Loucy (cell line): ENCODE measurements around the gene NPRL2.

Experiments
- H2AFZ ChIP-seq: fragments of 200-600 bp; sonication (generic); 2 replicates; pipeline ENCODE4 v1.6.0; 2016; ENCODE audit warnings: antibody characterized with exemption, mild to moderate bottlenecking, low read length, moderate library complexity
- H3F3A ChIP-seq: fragments of 200-600 bp; 2 replicates; pipeline ENCODE4 v1.6.0; 2016; ENCODE audit warnings: antibody characterized with exemption, low read depth, mild to moderate bottlenecking
- H3K27me3 ChIP-seq: fragments of 200-600 bp; sonication (generic); 2 replicates; pipeline ENCODE4 v1.6.1; 2014; ENCODE audit warnings: low read length, mild to moderate bottlenecking; ENCODE audit not compliant: insufficient read depth, poor library complexity, severe bottlenecking
- H3K36me3 ChIP-seq: fragments of 200-600 bp; sonication (generic); 2 replicates; pipeline ENCODE4 v1.6.1; 2016; ENCODE audit warnings: low read length; ENCODE audit not compliant: insufficient read depth
- H3K4me1 ChIP-seq: fragments of 200-600 bp; sonication (generic); 2 replicates; pipeline ENCODE4 v1.5.1; 2014; ENCODE audit warnings: low read length, mild to moderate bottlenecking; ENCODE audit not compliant: insufficient read depth, poor library complexity, severe bottlenecking
- H3K4me2 ChIP-seq: fragments of 200-600 bp; sonication (generic); 2 replicates; pipeline ENCODE4 v1.6.0; 2014; ENCODE audit warnings: antibody characterized with exemption, low read length, low read depth, mild to moderate bottlenecking; ENCODE audit not compliant: poor library complexity, severe bottlenecking
- H3K4me3 ChIP-seq: fragments of 200-600 bp; sonication (generic); 2 replicates; pipeline ENCODE4 v1.5.1; 2014; ENCODE audit warnings: low read length, mild to moderate bottlenecking, mixed read lengths; ENCODE audit not compliant: poor library complexity, severe bottlenecking
- H3K79me2 ChIP-seq: fragments of 200-600 bp; sonication (generic); 2 replicates; pipeline ENCODE4 v1.6.1; 2014; ENCODE audit warnings: low read length; ENCODE audit not compliant: insufficient read depth
- H3K9ac ChIP-seq: fragments of 200-600 bp; sonication (generic); 2 replicates; pipeline ENCODE4 v1.6.0; 2014; ENCODE audit warnings: mild to moderate bottlenecking, low read depth, low read length, moderate library complexity; ENCODE audit not compliant: poor library complexity, severe bottlenecking
- H3K9me2 ChIP-seq: fragments of 200-600 bp; sonication (generic); replicated peaks from 2 replicates; pipeline ENCODE4 v1.6.1; 2016; ENCODE audit warnings: low read depth, low read length, mixed read lengths
- H3K9me3 ChIP-seq: fragments of 200-600 bp; sonication (generic); 2 replicates; pipeline ENCODE4 v1.6.1; 2014; ENCODE audit warnings: mild to moderate bottlenecking, antibody characterized with exemption, low read length, low read depth; ENCODE audit not compliant: insufficient read depth
- H4K20me1 ChIP-seq: fragments of 200-600 bp; sonication (generic); 2 replicates; pipeline ENCODE4 v1.6.0; 2014; ENCODE audit warnings: antibody characterized with exemption, low read length, mild to moderate bottlenecking; ENCODE audit not compliant: insufficient read depth, poor library complexity, severe bottlenecking
- EZH2phosphoT487 ChIP-seq: fragments of 200-600 bp; IDR thresholded peaks from 2 replicates; pipeline ENCODE4 v1.6.1; 2018; ENCODE audit warnings: antibody characterized with exemption, mild to moderate bottlenecking, moderate library complexity, borderline replicate concordance
- TF ChIP-seq, protein P1 (sequence below): fragments of 200-600 bp; sonication (generic); conservative IDR thresholded peaks from 2 replicates; pipeline ENCODE4 v1.5.1; 2014; ENCODE audit warnings: mild to moderate bottlenecking, antibody characterized with exemption, low read length

NPRL2 gene

DNA sequence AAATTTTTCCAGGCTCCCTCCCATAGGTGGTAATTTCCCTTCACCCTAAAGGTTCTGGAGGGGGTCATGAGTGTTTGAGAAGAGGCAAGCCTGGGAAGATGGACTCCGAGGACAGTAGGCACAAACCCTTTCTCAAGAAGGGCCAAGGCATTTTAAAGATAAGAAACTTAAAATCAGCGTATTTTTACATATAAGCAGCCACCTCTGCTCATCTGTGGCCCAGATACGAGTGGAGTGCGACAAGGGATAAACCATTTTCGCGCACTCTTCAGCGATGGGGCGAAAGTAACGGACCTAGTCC is 10.5 kb downstream of the NPRL2 start:
- no peaks in the 10 kb centered on the region for H3K9me3 ChIP-seq
- H3K79me2 ChIP-seq, result peaks cover 70% of the 10 kb centered on the region
- peak overlapping the region; percentile 97 for H3K4me3 ChIP-seq
- peak overlapping the region; percentile 91 for H3K4me2 ChIP-seq
- H3K4me1 ChIP-seq, result peaks cover 49% of the 10 kb centered on the region
- H3K9me2 ChIP-seq, result no peaks in the 10 kb centered on the region
- H3K27me3 ChIP-seq, result peaks cover 4% of the 10 kb centered on the region
- H3F3A ChIP-seq, result 0 out of 2 replicates have a peak, but pooled peaks cover 7% of the 10 kb centered on the region
- H3K36me3 ChIP-seq, result no peaks in the 10 kb centered on the region
- no peak for TF ChIP-seq EZH2phosphoT487
- TF ChIP-seq, protein P1, sequence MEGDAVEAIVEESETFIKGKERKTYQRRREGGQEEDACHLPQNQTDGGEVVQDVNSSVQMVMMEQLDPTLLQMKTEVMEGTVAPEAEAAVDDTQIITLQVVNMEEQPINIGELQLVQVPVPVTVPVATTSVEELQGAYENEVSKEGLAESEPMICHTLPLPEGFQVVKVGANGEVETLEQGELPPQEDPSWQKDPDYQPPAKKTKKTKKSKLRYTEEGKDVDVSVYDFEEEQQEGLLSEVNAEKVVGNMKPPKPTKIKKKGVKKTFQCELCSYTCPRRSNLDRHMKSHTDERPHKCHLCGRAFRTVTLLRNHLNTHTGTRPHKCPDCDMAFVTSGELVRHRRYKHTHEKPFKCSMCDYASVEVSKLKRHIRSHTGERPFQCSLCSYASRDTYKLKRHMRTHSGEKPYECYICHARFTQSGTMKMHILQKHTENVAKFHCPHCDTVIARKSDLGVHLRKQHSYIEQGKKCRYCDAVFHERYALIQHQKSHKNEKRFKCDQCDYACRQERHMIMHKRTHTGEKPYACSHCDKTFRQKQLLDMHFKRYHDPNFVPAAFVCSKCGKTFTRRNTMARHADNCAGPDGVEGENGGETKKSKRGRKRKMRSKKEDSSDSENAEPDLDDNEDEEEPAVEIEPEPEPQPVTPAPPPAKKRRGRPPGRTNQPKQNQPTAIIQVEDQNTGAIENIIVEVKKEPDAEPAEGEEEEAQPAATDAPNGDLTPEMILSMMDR, result no peak
- no peak overlapping the region; the same call in 1 of the 2 replicates for H2AFZ ChIP-seq
- H4K20me1 ChIP-seq, result peaks cover 20% of the 10 kb centered on the region
- peak overlapping the region; percentile 98 for H3K9ac ChIP-seq

DNA sequence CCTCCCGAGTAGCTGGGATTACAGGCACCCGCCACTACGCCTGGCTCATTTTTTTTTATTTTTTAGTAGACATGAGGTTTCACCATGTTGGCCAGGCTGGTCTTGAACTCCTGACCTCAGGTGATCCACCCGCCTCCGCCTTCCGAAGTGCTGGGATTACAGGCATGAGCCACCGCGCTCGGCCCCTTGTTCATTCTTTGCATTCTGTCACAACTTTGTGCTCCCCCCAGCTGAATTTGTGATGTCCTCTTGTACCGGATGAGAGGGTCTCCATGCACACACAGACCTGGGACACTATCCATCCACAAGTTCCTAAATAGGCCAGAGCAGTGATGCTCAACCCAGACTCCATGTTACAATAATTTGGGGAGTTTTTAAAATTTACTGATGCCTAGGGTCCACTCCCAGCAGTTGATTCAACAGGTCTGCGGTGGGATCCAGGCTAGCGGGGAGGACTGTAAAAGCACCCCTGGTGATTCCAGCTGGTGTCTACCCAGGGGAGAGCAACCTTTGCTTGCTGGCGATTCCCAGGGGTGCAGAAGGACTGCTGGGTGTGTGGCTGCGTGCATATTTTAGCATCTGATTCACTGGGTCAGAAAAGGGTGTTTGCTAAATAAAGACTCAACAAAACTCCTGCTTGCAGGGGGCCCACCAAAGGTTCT is 11.0 kb downstream of the NPRL2 start:
- peaks cover 74% of the 10 kb centered on the region for H3K79me2 ChIP-seq
- no peaks in the 10 kb centered on the region for H3K9me2 ChIP-seq
- H4K20me1 ChIP-seq, result peaks cover 24% of the 10 kb centered on the region
- TF ChIP-seq, protein P1, result no peak
- TF ChIP-seq EZH2phosphoT487, result no peak
- 0 out of 2 replicates have a peak, but pooled peaks cover 7% of the 10 kb centered on the region for H3F3A ChIP-seq
- peak overlapping the region; percentile 91 for H3K4me2 ChIP-seq
- H3K27me3 ChIP-seq, result peaks cover 4% of the 10 kb centered on the region
- H3K4me1 ChIP-seq, result peaks cover 50% of the 10 kb centered on the region
- H3K36me3 ChIP-seq, result peaks cover 2% of the 10 kb centered on the region; the same call in 1 of the 2 replicates
- H2AFZ ChIP-seq, result no peak overlapping the region
- peak overlapping the region; percentile 97 for H3K4me3 ChIP-seq
- peak overlapping the region; percentile 98 for H3K9ac ChIP-seq
- no peaks in the 10 kb centered on the region for H3K9me3 ChIP-seq

DNA sequence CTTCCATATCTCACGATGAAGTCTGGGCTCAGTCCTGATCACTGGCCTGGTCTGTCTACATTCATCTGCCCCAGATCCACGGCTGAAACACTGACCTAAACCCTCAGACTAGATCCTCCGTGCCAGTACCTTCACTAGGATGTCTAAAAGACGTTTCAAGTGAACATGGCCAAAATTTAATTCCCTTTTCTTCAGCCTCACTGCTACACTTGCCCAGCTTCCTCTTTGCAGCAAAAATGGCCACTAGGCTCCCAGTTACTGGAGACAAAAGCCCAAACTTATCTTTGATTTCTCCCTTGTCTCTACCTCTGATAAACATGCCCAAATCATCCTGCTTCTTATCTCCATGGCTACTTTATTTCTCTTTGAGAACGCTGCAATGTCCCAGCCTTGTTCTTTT is 11.6 kb downstream of the NPRL2 start:
- Histone ChIP-seq H3K79me2 (peaks cover 81% of the 10 kb centered on the region), H3K4me3 (peak overlapping the region; percentile 97), H3K4me1 (peaks cover 57% of the 10 kb centered on the region), H2AFZ (no peak overlapping the region), H3K4me2 (peak overlapping the region; percentile 91), H3K9ac (peak overlapping the region; percentile 98), H3K27me3 (peaks cover 4% of the 10 kb centered on the region), H3K9me3 (no peaks in the 10 kb centered on the region), H4K20me1 (peaks cover 31% of the 10 kb centered on the region), H3K36me3 (peaks cover 8% of the 10 kb centered on the region; the same call in 1 of the 2 replicates), H3K9me2 (no peaks in the 10 kb centered on the region), H3F3A (0 out of 2 replicates have a peak, but pooled peaks cover 7% of the 10 kb centered on the region)
- TF ChIP-seq, protein P1, result no peak
- TF ChIP-seq EZH2phosphoT487, result no peak
